Hypothalamus (tissue), 51 donors: ENCODE results near the gene HOMER2.
"Not testable (repeated sequence)": the region's sequence is repeated elsewhere in the genome, so short reads cannot be mapped to it uniquely, and the experiment has no call there.

Source experiments
- DNase-seq, 51 donors: peaks; one replicate each; lab custom pipeline; 2025; lab: John Stamatoyannopoulos, UW

The HOMER2 gene

DNA sequence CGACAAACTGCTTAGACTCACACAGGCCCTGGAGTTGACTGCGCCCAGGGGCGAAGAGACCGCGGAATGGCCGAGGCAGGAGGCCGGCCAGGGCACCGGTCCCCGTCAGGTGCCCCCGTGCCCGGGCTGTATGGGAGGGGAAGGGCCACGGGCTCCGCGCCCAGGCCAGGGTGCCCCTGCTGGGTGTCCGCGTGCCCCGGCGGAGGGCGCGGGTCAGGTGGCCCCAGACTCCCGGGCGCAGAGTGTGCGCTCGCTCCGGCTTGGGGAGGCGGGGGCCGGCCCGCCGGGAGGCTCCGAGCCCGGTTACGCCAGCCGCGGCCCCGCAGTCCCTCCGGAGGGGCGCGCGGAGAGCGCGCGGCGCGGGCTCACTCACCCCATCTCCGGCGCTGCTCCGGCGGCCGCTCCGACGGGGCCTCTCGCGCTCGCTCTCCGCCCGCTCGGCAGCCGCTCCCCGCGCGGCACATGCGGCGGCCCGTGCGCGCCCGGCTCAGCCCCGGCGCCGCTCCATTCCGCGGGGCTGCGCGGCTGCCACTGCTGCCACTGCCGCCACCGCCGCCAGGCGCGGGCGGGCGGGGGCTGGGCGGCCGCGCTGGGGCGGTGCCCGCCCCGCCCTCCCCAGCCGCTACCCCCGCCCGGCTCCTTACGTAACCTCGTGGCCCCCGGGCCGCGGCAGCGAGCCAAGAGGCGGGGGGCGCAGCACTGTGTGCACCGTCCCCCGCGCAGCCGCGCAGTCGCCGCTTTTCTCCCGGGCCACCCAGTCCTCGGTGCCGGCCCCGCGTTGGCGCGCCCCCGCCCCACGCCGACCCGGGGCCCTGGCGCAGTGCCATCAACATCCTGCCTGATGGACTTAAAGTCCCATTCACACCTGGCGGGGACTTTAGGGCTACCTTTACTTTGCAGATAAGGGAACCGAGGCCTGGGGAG, at the start of gene HOMER2:
Gene HOMER2 (minus strand): TSS at position 563 of the 924 bp plus-strand sequence. CDS start 185 bp downstream, at position 378.
- DNase-seq: peak in 18 of 51 donors; percentile 5 to 47 (median 19)

DNA sequence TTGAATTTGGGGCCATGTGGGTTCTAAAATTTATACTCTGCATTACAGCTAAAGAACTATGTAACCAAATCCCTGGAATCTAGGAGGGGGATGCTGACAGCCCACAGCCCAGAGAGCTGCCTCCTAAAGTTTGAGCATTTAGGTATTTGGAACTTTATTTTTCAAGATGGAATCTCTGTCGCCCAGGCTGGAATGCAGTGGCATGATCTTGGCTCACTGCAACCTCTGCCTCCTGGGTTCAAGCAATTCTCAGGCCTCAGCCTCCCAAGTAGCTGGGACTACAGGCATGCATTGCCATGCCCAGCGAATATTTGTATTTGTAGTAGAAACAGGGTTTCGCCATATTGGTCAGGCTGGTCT, 48.1 kb upstream of the HOMER2 start:
- DNase-seq: not testable (repeated sequence)

DNA sequence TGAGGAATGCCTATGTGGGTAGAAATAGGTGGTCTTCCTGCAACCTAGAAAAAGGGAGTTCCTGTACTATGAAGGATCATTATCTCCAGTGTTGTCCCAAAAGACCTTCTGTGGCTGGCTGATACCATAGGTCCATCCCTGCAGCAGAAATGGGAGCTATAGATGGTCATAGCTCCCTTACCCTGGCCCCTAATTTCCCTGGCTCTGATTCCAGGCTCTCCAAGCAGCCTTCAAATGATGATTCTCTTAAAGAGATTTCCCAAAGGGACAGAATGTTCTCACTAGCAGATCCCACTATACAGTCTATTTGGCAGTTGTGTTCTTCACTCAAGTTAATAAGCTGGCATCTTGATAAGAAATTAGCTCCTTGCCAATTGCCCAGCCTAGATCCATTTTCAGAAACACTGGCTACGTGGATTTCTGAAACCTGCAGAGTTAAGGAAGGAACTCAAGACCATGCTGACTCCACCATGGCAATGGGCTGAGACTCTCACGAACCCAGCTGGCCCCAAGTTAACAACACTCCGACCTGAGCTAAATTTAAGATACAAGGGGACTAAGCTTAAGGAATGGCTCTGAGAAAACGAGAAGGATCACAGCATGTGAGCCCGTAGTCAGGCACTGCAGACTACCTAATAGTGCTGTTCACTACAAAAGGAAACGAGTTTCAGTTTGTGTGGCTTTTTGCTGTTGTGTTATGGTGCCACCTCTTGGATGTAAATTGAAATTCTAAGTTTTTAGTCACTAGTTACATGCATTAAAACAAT, 47.6 kb upstream of the HOMER2 start:
- DNase-seq: peak in 4 of 51 donors; percentile 7 to 35 (median 14)

DNA sequence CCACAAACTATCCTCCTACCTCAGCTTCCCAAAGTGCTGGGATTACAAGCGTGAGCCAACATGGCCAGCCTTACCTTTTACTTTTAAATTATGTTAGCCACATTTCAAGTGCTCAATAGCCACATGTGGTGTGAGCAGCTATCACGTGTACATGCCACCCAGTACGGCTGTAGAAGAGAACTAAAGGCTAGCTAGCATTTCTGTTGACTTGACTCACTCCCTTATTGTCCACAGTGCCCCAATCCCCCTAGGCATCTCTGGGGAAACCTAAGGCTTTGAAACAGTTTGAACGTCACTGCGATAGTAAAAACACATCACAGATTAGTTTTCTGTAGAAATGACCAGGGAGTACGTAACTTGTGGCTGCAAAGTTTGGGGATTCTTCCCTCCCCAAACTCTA, 46.9 kb upstream of the HOMER2 start:
- DNase-seq: no peak

DNA sequence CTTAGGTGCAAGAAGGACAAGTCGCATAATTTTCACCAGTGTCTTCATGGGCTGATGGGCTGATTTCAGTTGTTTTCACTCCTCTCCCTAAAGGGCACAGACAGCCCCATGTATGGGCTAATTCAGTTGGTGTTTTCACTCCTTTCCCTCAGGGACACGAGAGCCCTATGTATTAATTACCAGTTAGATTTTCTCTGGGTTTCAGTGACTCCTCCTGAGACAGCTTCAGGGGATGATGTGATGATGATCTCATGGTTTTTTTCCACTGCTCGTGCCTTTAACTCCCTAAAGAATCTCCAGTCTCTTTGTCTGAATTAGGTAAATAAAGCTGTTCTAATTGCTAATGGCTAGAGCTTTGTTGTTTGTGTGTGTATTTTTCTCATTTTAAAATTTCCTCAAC, 43.4 kb upstream of the HOMER2 start:
- DNase-seq: no peak

DNA sequence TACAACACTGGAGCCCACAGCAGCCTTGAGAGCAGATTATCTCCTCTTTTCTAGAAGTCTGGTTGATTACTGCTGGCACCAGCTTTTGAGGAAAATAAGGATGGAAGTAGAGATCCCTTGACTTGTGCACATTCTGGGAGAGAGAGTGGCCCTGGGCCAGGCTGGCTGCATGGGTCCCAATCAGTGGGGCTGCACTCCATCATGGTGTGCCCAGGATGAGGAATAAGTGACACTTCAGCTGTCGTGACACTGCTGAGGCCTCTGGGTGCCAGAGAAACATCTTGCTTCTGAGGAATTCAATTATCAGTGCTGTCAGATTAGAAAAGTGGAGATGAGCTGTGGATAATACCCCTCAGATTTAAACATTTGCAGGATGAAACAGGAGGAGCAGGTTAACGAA, 42.6 kb upstream of the HOMER2 start:
- DNase-seq: no peak

DNA sequence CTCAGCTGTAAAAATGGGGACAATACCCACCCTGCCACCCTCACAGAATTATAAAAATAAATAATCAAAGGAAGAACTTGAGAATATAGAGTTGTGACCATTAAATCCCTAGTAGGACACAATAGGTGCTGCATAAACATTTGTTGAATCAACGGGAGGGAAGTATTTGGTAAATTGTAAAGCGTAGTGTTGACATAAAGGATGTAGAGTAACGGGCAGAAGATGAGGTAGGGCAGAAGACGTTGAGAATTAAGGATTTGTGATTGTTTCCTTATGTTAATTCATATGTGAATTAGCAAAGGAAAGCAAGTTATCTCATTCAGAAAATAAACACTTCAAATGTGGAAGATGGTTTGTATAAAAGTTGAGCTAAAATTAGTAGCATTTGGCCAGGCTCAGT, 40.6 kb upstream of the HOMER2 start:
- no peak for DNase-seq

DNA sequence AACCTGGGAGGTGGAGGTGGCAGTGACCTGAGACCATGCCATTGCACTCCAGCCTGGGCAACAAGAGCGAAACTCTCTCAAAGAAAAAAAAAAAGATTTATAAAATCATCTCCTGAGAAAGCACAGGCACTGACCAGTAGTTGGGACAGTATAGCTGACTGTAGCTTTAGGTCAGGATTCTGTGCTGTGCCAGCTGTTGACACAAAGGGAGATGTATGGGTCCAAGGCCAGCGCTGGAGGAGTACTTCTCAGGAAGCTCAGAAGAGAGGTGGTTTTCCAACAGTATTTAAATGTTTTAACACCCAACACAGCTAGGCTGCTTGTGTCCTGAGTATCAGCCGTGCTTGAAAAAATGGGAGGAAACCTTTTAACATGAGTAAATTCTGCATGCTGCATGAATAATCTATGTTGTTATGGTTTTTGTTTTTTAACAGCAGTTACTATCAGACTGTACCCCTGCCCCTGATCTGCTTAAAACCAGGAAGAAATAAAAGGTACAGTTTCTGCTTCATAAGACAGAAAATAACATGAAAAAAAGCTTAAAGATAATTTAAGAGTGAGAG, 40.0 kb upstream of the HOMER2 start:
- DNase-seq: no peak

DNA sequence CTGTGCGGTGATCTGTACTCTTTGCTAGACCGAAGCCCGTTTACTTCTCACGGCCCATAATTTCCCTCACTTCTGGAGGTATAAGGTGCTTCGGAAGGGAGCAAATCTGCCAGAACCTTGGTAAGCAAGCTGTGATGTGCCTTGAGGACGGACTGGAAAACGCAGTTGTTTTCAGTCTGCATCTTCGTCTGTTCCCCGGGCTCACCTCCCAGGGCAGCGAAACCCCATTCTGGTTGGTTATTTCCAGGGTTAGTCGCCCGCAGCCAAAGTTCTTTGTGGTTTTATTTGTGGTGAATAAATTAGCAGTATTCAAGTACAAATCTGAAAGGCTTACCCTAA, 33.9 kb upstream of the HOMER2 start:
- DNase-seq: no peak

DNA sequence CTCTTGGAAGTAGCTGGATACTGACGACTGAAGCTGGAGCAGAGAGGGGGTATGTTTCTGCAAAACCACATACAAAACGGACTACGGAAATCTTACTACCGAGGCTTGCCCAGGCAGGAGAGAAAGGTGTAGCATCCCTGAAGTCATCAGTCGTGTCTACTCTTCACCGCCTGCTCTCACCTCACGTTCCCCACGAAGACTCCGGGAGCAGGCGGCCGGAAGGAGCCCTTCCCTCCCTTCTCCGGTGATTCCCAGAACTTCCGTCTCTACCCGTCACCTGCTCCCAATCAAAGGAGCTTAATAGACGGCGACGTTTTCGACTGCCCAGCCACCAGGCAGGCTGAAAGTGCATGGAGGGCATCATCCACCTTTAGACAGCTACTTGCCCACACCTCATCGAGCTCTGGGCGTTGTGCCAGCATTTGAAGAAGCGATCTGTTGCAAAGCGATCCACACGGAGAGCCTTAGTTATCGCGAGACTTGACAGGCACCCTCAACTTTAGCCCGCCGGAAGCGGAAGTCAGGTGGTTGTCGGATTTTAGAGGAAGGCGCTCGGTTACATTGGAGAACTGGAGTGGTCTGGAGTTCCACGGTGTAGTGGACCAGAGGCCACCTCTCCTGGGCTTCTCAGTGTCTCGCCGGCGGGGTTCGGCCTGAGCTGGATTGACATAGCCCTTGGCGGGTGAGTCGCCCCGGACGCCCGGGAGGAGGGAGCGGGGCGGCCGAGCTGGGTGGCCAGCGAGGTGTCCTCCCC, 33.3 kb upstream of the HOMER2 start, which contains the start of gene RAMAC:
Gene RAMAC (plus strand): TSS at position 523 of the 754 bp plus-strand sequence. CDS start 2,809 bp downstream, outside the sequence.
- DNase-seq: peak; percentile 58 to 96 (median 88)

DNA sequence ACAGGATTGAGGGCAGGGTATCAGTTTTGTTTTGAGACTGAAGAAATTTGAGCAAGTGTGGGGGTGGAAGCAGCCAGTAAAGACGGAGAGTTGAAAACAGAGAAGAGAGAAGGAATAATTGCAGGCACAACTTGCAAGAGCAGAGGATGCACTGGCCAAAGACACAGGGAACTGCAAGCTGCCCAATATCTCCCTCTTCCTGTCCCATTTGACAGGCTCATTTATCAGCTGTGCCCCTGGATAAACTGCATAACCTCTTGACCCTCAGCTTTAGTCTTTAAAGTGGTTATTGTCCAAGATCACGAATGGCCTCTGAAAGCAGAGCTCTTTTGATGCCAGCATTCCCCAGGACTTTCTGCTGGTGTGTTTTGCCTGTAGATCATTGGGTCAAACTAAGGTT, 28.5 kb upstream of the HOMER2 start:
- no peak for DNase-seq

DNA sequence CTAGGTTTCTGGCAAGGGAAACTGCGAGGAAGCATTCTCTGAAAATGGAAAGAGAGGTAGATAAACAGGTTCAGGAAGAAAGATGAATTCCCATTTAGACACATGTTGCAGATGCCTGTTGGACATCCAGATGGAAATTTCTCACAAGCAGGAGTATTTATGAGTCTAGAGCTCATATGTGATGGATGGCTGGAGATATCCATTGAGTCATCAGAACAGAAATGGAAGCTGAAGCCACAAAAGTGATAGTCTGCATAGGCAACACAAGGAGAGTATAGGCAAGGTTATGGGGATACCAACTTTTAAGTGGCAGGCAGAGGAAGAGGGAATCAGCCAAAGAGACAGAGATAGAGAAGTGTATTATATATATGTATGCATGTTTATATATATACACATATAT, 27.2 kb upstream of the HOMER2 start:
- no peak for DNase-seq

DNA sequence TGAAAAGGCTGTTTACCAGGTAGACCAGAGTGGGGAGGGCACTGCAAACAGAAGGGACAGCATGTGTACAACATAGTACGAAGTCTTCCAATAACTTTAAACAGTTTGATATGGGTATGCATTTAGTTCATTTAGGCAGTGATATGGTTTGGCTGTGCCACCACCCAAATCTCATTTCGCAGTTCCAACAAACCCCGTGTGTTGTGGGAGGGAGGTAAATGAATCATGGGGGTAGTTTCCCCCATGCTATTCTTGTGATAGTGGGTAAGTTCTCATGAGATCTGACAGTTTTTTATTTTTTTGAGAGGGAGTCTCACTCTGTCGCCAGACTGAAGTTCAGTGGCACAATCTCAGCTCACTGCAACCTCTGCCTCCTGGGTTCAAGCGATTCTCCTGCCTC, 25.9 kb upstream of the HOMER2 start:
- no peak for DNase-seq

DNA sequence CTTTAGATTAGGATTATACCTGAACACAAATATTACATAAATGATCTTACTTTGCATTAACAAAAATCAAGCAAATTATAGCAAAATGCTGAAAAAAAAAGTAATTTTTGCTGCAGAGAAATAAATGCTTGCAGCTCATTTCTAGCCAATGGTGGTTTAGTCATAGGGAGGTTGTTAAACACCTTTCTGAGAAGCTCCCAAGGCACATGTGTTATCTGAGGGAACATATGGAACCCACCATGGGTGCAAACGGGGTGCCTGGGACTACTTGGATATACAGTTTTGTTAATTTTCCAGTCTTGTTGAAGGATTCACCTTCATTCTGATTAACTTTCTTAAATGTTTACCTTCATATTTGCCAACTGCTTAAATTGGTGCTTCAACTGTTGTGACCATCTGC, 24.6 kb upstream of the HOMER2 start:
- no peak for DNase-seq

DNA sequence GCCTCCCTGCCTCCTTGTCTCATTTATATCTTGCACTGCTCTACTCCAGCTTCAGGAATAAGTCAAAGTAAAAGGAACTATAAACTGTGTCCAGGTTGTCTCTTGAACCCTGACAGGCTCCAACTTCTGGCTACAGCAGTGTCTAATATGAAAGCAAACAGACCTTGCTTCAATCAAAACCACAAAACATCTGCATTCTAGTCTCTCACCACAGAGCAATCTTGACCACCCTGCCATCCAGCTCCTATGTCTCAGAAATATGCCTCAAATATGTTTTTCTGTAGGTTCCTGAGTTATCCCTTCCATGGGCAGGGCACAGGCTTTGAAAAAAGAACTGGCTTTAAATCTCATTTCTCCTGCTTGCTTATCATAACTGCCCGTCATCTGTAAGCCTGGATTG, 20.5 kb upstream of the HOMER2 start:
- no peak for DNase-seq

DNA sequence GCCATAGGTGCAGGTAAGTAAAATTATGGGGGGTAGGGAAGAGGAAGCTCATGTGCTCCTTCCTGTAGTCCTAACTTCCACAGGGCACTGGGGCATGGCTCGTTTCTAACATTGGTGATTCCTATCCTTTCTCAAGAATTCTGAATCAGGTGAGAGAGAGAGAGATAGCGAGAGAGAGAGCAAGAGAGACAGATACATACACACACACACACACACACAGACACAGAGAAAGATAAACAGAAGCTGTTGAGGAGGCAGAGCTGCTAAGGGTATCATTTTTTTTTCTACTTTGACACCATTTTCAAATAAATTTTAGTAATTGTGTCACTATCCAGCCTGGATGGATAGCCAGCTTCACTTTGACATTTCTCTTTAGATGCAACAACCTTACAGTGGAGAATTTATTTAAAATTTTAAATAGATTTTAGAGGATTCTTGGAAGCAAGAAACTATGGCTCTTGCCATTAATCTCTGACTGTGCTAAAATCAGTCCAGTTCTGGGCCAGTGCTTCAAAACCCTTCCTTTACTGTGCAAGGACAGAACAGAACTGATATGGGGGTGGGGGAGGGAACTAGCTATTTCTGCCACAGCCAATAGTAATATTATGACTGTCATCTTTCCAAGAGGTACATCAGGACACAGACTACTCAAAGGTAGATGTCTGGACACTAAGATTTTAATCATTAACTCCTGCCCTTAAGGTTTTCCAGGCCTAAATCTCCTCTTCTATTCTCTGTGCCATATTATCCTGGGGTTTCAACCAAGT, 18.9 kb upstream of the HOMER2 start:
- DNase-seq: no peak

DNA sequence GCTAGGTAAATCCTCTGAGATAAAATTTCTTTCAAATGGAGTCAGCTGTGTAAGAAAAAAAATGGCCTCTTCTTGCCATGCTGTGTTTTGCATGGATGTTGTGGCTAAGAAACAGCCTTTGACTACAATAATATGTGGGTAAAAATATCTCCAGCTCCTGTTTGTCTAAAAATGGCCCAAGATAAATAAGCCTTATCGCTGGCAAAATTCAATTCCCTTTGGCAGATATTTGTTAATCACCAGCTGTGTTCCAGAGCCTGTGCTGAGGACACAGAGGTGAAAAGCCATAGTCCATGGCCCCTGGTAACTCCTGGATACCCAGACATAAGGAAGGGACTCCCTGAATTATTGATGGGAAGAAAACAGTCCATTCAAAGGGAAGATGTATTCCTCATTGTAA, 18.2 kb upstream of the HOMER2 start:
- no peak for DNase-seq

DNA sequence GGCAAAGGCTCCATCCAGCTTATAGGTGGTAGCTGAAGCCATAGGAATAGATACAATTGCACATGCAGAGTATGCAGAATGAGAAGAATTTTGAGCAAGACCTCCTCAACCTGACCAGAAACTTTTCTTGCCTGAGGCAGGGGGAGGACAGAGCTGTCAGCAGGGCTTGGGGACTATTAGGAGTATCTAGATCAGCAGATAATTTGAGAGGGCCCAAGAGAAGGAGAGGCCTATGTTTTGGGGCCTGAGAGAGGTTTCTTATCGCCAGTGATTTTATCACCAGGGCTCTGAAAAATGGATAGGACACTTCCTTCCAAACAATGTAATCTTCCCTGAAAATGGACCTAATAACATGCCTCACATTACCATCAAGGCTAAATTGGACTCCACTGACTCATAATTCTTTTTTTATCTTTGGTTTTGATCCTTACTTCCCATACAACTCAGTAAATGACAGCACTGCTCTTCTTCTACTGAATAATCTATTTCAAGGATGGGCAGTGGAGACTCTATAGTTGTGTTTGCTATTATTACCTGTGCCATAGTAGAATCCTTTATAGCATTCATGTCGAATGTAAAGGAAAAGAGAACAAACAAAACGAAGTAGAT, 17.7 kb upstream of the HOMER2 start:
- no peak for DNase-seq

DNA sequence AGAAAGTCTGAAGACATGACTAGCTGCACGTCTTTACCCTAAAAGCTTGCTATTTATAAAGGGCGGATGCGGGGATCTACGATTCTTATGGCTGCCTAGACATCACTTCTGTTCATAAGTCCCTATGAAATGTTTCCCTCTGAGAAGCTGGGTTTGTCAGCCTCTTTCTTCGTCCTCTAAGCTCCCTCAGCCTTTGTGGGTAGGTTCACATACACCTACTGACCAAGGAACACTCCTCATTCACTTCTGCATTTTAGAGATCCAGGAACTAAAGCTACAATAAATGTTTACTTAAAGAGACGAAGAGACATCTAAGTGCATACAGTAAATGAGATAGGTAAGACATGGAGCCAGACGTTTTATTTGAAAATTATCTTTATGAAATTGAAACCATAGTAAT, 16.8 kb upstream of the HOMER2 start:
- DNase-seq: no peak

DNA sequence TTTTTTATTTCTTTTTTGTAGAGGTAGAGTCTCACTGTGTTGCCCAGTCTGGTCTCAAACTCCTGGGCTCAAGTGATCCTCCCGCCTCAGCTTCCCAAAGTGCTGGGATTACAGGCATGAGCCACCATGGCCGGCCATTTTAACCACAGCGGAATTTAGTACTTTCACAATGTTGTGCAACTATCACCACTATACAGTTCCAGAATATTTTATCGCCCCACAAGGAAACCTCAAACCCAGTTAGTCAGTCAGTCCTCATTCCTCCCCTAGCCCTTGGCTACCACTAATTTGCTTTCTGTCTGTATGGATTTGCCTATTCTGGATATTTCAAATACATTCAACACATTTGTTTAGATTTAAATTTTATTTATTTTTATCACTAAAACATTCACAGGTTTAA, 15.5 kb upstream of the HOMER2 start:
- no peak for DNase-seq
